GM18951 (cell line): ENCODE results near the gene AURKB.
"Not testable (repeated sequence)": the region's sequence is repeated elsewhere in the genome, so short reads cannot be mapped to it uniquely, and the experiment has no call there.

Source experiments
- POLR2A ChIP-seq: IDR thresholded peaks from 4 replicates; pipeline ENCODE4 v1.6.1; 2011; ENCODE audit warnings: mild to moderate bottlenecking; ENCODE audit not compliant: insufficient read length, insufficient read depth; ENCODE audit errors: extremely low read depth
- in situ Hi-C: fragments of 300-500 bp; cut with MboI; formaldehyde crosslinking; loops from one replicate; pipeline ENCODE4 v1.12.0; 2022; ENCODE audit warnings: low sequenced_read_pairs, mixed read lengths, inconsistent platforms; ENCODE audit not compliant: unreplicated experiment

AURKB gene

DNA sequence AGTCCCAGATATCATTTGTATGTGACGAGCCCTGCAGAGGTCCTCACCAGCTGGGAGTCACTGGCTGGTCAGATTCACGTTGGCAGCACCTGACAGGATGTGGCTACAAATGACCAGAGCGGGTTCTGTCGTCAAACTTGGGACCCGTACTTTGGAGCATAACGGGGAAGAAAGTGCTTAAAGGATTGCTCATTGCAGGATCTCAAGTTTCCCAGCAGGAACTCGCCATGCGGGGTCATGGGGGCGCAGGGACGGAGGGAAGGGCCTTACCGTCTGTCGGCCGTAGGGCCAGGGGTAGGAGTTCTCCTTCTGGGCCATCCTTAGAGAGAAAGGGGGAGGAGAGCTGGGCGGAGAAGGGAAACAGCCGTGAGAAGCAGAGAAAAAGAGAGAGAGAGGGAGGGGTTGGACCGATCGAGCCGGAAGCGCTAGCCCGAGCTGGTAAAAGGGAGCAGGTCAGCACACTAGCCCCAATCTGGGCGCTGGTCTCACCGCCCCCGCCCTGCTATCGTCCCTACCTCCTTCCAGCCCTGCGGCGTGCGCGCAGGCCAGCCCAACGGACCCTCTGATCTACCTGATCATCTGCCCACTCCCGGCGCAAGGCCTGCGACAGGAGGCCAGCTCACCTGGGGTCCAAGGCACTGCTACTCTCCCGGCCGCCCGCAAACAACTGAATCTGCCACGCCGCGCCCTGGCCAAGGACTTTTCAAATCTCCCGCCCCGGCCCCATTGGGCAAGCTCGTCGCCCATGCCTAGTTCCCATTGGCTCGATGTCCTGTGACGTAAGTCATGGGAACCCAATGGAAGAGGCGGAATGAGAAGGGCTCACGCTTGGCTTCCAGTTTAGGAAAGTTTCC, at the start of gene AURKB:
Gene AURKB, minus strand, starts transcription at position 669 of the 854 bp plus-strand sequence. Its CDS starts 351 bp downstream, at position 318.
- in situ Hi-C loops: no loop called here

DNA sequence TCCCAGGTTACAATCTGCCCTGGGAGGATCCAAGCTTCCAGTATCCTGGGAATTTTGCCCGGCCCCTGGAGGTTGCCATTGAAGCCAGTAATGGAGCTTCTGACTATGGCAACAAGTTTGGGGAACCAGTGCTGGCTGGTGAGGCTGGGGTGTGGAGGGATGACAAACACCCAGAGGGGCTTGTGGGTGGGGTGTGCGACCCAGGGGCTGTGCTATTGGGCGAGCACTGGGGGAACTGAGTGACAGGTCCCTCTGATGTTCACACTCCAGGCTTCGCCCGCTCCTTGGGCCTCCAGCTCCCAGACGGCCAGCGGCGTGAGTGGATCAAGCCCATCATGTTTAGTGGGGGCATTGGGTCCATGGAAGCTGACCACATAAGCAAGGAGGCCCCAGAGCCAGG, 47.4 kb upstream of the AURKB start:
- in situ Hi-C loops: no loop called here
- no peak for TF ChIP-seq POLR2A

More for the DNA sequence above, at the start of gene AURKB:
- peak; percentile 95 for TF ChIP-seq POLR2A

DNA sequence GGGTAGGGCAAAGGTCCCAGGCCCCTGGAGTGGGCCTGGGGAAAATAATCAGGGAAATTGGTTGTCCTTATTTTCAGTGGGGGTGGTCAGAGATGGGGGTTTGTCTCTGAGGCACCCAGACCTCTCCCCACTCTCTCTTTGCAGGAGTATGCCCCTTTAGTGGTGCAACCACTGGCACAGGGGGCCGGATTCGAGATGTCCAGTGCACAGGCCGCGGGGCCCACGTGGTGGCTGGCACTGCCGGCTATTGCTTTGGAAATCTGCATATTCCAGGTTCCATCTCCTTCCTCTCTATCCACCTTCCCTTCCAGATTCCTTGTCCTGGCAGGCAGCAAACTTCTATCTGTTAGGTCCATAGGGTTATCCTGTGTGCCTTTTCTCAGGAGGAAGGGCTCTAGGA, 46.3 kb upstream of the AURKB start:
- no peak for TF ChIP-seq POLR2A
- in situ Hi-C loops: no loop called here

DNA sequence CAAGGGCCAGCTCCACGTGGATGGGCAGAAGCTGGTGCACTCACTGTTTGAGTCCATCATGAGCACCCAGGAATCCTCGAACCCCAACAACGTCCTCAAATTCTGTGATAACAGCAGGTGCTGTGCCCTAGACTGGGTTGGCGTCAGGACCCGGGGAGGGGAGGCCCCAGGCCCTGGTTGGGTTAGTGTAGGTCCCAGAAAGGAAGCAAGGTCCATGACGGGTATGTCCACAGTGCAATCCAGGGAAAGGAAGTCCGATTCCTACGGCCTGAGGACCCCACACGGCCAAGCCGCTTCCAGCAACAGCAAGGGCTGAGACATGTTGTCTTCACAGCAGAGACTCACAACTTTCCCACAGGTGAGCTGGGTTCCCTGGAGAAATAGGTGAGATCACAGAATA, 45.9 kb upstream of the AURKB start:
- in situ Hi-C loops: no loop called here
- TF ChIP-seq POLR2A: no peak

DNA sequence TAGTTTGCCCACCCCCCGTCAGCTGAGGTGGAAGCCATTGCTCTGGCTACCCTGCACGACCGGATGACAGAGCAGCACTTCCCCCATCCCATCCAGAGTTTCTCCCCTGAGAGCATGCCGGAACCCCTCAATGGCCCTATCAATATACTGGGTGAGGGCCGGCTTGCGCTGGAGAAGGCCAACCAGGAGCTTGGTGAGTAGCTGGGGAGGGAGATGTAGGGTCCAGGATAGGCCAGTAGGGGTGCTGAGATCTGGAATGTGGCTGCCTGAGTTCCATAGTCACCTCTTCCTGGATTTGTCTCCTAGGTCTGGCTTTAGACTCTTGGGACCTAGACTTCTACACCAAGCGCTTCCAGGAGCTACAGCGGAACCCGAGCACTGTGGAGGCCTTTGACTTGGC, 45.1 kb upstream of the AURKB start:
- no peak for TF ChIP-seq POLR2A
- in situ Hi-C loops: no loop called here

DNA sequence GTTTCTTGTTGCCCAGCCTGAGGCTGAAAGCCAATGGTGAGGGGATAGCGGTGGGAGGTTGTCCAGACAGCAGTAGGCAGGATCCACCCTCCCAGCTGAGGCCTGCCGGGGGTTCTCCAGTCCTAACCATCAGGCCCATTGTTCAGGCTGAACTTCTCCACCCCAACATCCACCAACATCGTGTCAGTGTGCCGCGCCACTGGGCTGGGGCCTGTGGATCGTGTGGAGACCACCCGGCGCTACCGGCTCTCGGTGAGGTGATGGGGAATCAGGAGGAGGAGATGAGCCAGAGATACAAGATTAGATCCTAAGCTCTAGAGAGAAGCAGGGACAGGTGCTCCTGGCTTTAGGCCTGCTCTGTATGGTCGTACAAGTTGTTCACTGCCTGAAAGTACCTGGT, 44.5 kb upstream of the AURKB start:
- in situ Hi-C loops: no loop called here
- no peak for TF ChIP-seq POLR2A

DNA sequence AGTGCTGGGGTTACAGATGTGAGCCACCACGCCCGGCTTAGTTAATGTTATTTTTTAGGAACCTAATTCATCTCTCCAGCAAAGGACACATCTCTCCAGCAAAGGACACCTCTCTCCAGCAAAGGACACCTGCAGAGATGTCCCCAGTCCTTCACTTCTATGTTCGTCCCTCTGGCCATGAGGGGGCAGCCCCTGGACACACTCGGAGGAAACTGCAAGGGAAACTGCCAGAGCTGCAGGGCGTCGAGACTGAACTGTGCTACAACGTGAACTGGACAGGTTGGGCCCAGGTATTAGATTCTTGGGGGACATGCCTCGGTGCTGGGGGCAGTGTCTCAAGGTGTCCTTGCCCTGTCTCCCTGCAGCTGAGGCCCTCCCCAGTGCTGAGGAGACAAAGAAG, 43.4 kb upstream of the AURKB start:
- in situ Hi-C loops: no loop called here
- no peak for TF ChIP-seq POLR2A

DNA sequence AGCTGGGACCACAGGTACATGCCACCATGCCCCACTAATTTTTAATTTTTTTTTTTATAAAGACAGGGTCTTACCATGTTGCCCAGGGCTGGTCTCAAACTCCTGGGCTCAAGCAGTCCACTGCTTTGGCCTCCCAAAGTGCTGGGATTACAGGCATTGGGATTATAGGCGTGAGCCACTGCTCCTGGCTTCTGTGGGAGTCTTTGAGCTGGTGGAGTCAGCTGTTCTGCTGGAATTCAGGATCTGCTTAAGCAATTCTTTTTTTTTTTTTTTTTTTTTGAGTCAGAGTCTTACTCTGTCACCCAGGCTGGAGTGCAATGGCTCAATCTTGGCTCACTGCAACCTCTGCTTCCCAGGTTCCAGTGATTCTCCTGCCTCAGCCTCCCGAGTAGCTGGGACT, 41.0 kb upstream of the AURKB start:
- in situ Hi-C loops: not testable (repeated sequence)

DNA sequence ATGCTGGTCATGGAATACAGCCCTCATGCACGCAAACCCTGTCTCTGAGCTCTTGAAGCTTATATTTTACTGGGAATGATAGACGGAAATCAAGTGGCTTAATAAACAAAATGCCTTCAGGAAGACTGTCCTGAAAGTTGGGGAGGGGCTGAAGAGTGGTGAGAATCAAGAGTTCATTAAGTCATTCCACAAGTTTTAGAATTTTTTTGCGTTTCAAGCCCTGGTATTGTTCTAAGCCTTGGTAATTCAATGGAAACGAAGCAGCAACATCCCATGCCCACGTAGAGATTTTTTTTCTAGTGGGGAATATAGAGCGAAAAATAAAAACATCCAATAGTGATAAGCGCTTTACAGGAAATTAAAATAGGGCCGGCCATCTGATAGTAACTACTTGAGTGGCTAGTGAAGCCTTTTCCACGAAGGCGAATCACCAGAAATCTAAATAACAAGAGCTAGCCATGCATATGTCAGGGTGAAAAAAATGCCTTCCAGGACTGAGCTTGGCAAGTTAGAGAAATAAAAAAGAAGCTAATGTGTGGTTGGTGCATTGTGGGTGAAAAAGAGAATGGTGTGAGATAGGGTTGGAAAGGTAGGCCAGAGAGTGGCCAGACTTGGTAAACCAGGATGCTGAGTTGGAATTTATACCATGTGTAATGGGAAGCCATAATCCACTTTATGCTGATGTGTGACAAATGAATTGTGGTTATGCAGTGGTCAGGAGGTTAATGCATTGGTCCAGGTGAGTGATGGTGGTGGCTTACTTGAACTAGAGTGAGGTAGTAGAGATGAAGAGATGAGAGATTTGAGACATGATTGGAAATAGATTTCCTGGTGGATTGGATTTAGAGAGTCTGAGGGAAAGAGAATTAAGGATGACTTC, 39.5 kb upstream of the AURKB start:
- no peak for TF ChIP-seq POLR2A
- in situ Hi-C loops: no loop called here

DNA sequence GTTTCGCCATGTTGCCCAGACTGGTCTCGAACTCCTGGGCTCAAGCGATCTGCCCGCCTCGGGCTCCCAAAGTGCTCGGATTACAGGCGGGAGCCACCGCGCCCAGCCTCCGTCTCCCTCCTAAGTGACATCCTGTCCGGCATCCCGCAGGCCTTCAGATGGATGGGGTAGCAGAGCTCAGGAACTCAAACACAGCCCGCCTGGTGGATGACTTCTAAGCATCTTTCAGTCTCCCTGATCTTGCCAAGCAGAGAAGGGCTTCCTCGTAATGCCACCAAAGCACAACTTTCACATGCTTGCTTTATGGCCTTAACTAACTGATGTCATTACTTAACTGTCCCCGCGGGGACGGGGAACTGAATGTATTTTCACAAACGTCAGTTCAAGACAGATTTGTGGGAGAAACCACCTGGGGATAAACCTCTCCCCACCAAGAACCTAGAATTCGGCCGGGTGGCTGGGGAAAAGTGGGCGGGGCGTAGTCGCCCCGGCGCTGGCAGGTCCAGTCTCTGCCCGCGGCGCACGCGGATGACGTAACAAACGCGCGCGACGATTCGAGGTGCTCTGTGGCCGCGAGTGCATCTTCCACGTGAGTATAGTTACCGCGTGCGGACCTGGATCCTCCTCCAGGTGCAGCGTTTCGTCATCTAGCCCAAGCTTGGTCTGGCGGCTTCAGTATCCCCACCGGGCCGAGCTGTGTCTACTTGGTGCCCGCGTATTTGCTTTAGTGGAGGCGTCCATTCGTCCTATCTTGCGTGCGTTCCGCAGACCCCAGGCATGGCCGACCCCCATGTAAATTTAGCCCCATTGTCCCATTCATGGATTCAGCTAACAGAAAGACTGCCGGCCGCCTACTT, 38.6 kb upstream of the AURKB start, which contains the start of gene PFAS:
Gene PFAS, plus strand, starts transcription at position 539 of the 857 bp plus-strand sequence. CDS start 4,649 bp downstream, outside the sequence.
- in situ Hi-C loops: no loop called here
- peak; percentile 78 for TF ChIP-seq POLR2A

DNA sequence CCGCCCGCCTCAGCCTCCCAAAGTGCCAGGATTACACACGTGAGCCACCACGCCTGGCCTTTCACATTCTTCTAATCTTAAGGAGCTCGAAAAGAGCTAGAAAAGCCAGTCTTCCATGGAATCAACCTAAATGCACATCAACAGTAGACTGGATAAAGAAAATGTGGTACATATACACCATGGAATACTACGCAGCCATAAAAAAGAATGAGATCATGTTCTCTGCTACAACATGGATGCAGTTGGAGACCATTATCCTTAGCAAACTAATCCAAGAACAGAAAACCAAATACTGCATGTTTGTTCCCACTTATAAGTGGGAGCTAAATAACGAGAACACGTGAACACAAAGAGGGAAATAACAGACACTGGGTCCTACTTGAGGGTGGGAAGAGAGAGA, 34.4 kb upstream of the AURKB start:
- TF ChIP-seq POLR2A: no peak
- in situ Hi-C loops: no loop called here

DNA sequence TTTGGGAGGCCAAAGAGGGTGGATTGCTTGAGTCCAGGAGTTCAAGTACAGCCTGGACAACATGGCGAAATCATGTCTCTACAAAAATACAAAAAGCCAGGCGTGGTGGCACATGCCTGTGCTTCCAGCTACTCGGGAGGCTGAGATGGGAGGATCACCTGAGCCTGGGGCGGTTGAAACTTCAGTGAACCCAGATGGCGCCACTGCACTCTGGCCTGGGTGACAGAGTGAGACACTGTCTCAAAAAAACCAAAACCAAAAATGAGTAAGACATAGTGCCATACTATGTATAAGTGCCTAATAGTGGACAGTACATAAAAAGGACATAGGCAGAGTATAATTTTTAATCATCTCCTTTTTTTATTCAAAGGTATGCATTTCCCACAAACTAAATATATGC, 33.5 kb upstream of the AURKB start:
- no peak for TF ChIP-seq POLR2A
- in situ Hi-C loops: no loop called here

DNA sequence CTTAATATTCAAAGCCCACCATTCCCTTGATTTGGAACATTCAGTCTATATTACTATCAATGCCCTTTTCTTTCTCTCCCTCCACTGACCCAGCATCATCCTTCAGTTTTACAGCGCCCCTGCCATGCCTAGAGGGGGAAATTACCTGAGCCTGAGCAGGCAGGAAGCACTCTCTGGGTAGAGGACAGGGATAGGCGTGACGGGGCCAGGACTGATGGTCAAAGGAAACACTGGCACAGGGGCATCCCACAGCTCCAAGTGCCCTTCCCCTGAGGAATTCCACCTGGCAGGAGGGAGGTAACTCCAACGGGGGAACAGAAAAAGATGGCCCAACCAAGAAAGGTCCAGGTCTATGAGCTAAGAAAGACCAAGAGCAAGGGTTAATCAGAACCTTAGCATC, 27.5 kb upstream of the AURKB start:
- no peak for TF ChIP-seq POLR2A
- in situ Hi-C loops: no loop called here

DNA sequence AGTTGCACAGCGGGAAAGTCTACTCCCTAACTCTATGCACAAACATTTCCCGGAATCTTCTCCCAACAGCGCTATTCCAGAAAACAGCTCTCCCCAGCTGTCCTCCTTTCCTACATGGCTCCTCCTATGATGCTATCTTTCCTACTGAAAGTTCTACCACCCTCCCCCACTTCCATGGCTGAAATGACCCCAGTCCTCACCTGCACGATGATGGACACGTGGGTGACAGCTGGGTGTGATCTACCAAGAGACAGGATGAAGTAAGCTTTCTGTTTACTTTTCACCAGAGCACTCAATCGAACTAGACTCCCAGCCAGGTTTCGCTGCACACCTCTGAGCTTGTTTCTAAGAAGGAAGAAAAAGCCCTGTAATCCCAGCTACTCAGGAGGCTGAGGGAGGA, 26.8 kb upstream of the AURKB start:
- in situ Hi-C loops: no loop called here
- TF ChIP-seq POLR2A: no peak
